Fibroblast of the aortic adventitia (primary cell): ENCODE results near the gene PHEX. TPM values are rescaled to one million over a fixed set of nuclear protein-coding genes. Genes with fewer than 3 reads are reported as not detected.

Experiments used
- DNase-seq: peaks from one replicate; pipeline ENCODE4 v3.0.0-alpha.2; 2010; ENCODE audit warnings: low read depth
- H3K4me3 ChIP-seq: 2 replicates; pipeline ENCODE4 v1.5.1; 2011; ENCODE audit warnings: low read depth, mild to moderate bottlenecking, control low read depth, low read length, moderate library complexity
- CTCF ChIP-seq: IDR thresholded peaks from 2 replicates; pipeline ENCODE4 v1.5.1; 2011; ENCODE audit warnings: mild to moderate bottlenecking, low read length, control low read depth, inconsistent platforms; ENCODE audit not compliant: insufficient read depth
- total RNA-seq: library from RNA; depleted of rRNA; stranded (reverse); fragments of >200 nt; gene quantifications from 2 replicates; pipeline ENCODE4 v1.2.3, GENCODE V29; 2012; ENCODE audit warnings: low replicate concordance

The PHEX gene
- total RNA-seq, 1 donor = 6.7 TPM

- H3K4me3 ChIP-seq = no peak overlapping the region
- no peak for DNase-seq
- no peak for TF ChIP-seq CTCF
Measured at GRCh38 chrX:22047468-22047867, 15.3 kb downstream of the PHEX start.

GRCh38 chrX:22053481-22053880 is 21.4 kb downstream of the PHEX start:
- no peak for TF ChIP-seq CTCF
- DNase-seq = no peak

GRCh38 chrX:22056235-22056634 is 24.1 kb downstream of the PHEX start:
- no peak for TF ChIP-seq CTCF
- DNase-seq = no peak

More at GRCh38 chrX:22053481-22053880, 21.4 kb downstream of the PHEX start:
- no peak overlapping the region for H3K4me3 ChIP-seq

GRCh38 chrX:22057667-22058066 is 25.5 kb downstream of the PHEX start:
- DNase-seq = no peak
- no peak overlapping the region for H3K4me3 ChIP-seq
- TF ChIP-seq CTCF = no peak

More at GRCh38 chrX:22056235-22056634, 24.1 kb downstream of the PHEX start:
- no peak overlapping the region for H3K4me3 ChIP-seq

GRCh38 chrX:22059775-22060174 is 27.6 kb downstream of the PHEX start:
- TF ChIP-seq CTCF = no peak
- peak; percentile 6 for DNase-seq
- no peak overlapping the region for H3K4me3 ChIP-seq

GRCh38 chrX:22060415-22061280 is 28.5 kb downstream of the PHEX start:
- peak; percentile 75 for DNase-seq
- H3K4me3 ChIP-seq = no peak overlapping the region
- TF ChIP-seq CTCF = no peak

GRCh38 chrX:22063284-22063683 is 31.2 kb downstream of the PHEX start:
- no peak for TF ChIP-seq CTCF
- no peak for DNase-seq
- no peak overlapping the region for H3K4me3 ChIP-seq
